Activated CD4-positive, alpha-beta memory T cell treated with anti-CD3 and anti-CD28 coated beads for 36 hours (primary cell): Measurements from ENCODE around the gene FGD3. TPM values are rescaled to one million over a fixed set of nuclear protein-coding genes. Genes with fewer than 3 reads are reported as not detected.

ENCODE experiments used
- CTCF ChIA-PET: fragments of 350-600 bp; sonication (Branson Sonifier 250); formaldehyde crosslinking; loops from one replicate; lab custom pipeline; 2021; ENCODE audit warnings: antibody characterized with exemption, inconsistent platforms; lab: Charles Lee
- POLR2A ChIA-PET: fragments of 350-600 bp; sonication (Branson Sonifier 250); formaldehyde crosslinking; loops from one replicate; lab custom pipeline; 2021; ENCODE audit warnings: antibody characterized with exemption; lab: Charles Lee
- DNase-seq: peaks from one replicate; pipeline ENCODE4 v3.0.0-alpha.2; 2020
- H3K27ac Mint-ChIP-seq: one replicate; pipeline ENCODE4 v1.8.0; 2021; ENCODE audit warnings: mixed read lengths
- H3K27me3 Mint-ChIP-seq: one replicate; pipeline ENCODE4 v1.8.0; 2021; ENCODE audit warnings: mixed read lengths
- H3K36me3 Mint-ChIP-seq: one replicate; pipeline ENCODE4 v1.8.0; 2021; ENCODE audit warnings: mixed read lengths
- H3K4me1 Mint-ChIP-seq: one replicate; pipeline ENCODE4 v1.8.0; 2021; ENCODE audit warnings: low read depth, mixed read lengths
- H3K4me3 Mint-ChIP-seq: one replicate; pipeline ENCODE4 v1.8.0; 2021; ENCODE audit warnings: mild to moderate bottlenecking, mixed read lengths
- H3K9me3 Mint-ChIP-seq: one replicate; pipeline ENCODE4 v1.8.0; 2021; ENCODE audit warnings: mixed read lengths
- intact Hi-C: fragments of 100-400 bp; cut with micrococcal nuclease; formaldehyde crosslinking; loops from one replicate; pipeline ENCODE4 v1.15.1; 2023
- total RNA-seq, 2 experiments: library from RNA; stranded (reverse); gene quantifications; one replicate each; pipeline ENCODE4 v1.2.3, GENCODE V29; 2021

The FGD3 gene
- total RNA-seq, 2 experiments from 2014 or later, result 41.3 to 47.7 TPM

- Mint-ChIP-seq H3K27me3 (no peaks in the 10 kb centered on the region), H3K4me1 (peaks cover 71% of the 10 kb centered on the region), H3K36me3 (peaks cover 56% of the 10 kb centered on the region), H3K4me3 (no peak overlapping the region), H3K9me3 (peaks cover 18% of the 10 kb centered on the region), H3K27ac (peak overlapping the region; percentile 90)
- intact Hi-C loops, result loop anchor here (1.0 kb wide), 1 partner anchor 9 kb away; no protein-coding TSS in a partner anchor
- POLR2A ChIA-PET, result interaction anchor here (0.6 to 0.7 kb wide), 2 partner anchors 16 to 119 kb away, joined by 3 to 4 read pairs; no protein-coding TSS in a partner anchor
- DNase-seq, result no peak
- CTCF ChIA-PET, result interaction anchor here (0.6 to 2.3 kb wide), 6 partner anchors 12 to 177 kb away, joined by 3 to 8 read pairs (median 4); no protein-coding TSS in a partner anchor
Measured at GRCh38 chr9:92979283-92980056, 32.1 kb downstream of the FGD3 start.

GRCh38 chr9:92980085-92980745 lies 32.9 kb downstream of the FGD3 start:
- Mint-ChIP-seq H3K4me3 (peak overlapping the region; percentile 41), H3K27ac (peak overlapping the region; percentile 90), H3K4me1 (peaks cover 67% of the 10 kb centered on the region), H3K9me3 (peaks cover 19% of the 10 kb centered on the region), H3K36me3 (peaks cover 56% of the 10 kb centered on the region), H3K27me3 (no peaks in the 10 kb centered on the region)
- ChIA-PET CTCF (interaction anchor here (0.6 to 2.3 kb wide), 5 partner anchors 13 to 129 kb away, joined by 3 to 8 read pairs (median 4); no protein-coding TSS in a partner anchor), POLR2A (interaction anchor here (0.7 kb wide), 1 partner anchor 119 kb away, joined by 4 read pairs; no protein-coding TSS in a partner anchor)
- intact Hi-C loops, result loop anchor here (1.0 kb wide), 1 partner anchor 10 kb away; no protein-coding TSS in a partner anchor
- DNase-seq, result peak; percentile 25

GRCh38 chr9:92982130-92982529 lies 34.8 kb downstream of the FGD3 start:
- Mint-ChIP-seq H3K9me3 (peaks cover 19% of the 10 kb centered on the region), H3K27ac (peak overlapping the region; percentile 69), H3K36me3 (peaks cover 59% of the 10 kb centered on the region), H3K4me1 (peaks cover 69% of the 10 kb centered on the region), H3K27me3 (no peaks in the 10 kb centered on the region), H3K4me3 (no peak overlapping the region)
- CTCF ChIA-PET, result interaction anchor here (0.9 to 1.3 kb wide), 2 partner anchors 21 to 25 kb away, joined by 5 to 6 read pairs; no protein-coding TSS in a partner anchor
- intact Hi-C loops, result loop anchor here (1.0 kb wide), 1 partner anchor 18 kb away; no protein-coding TSS in a partner anchor
- no peak for DNase-seq
- POLR2A ChIA-PET, result interaction anchor here (1.6 to 2.2 kb wide), 2 partner anchors 15 to 28 kb away, joined by 6 to 8 read pairs; no protein-coding TSS in a partner anchor

- Mint-ChIP-seq H3K27ac (no peak overlapping the region), H3K4me1 (peaks cover 74% of the 10 kb centered on the region), H3K36me3 (peaks cover 62% of the 10 kb centered on the region), H3K4me3 (no peak overlapping the region), H3K9me3 (peaks cover 19% of the 10 kb centered on the region), H3K27me3 (no peaks in the 10 kb centered on the region)
- DNase-seq, result peak; percentile 49
- intact Hi-C loops, result no loop called here
- CTCF ChIA-PET, result interaction anchor here (0.7 to 5.7 kb wide), 3 partner anchors 19 to 173 kb away, joined by 3 to 42 read pairs (median 4); no protein-coding TSS in a partner anchor
- POLR2A ChIA-PET, result interaction anchor here (1.0 to 1.5 kb wide), 2 partner anchors 8 to 19 kb away, joined by 3 read pairs; no protein-coding TSS in a partner anchor
Measured at GRCh38 chr9:92983984-92984589, 36.8 kb downstream of the FGD3 start.

GRCh38 chr9:92984976-92985375 lies 37.7 kb downstream of the FGD3 start:
- intact Hi-C loops, result no loop called here
- Mint-ChIP-seq H3K27ac (no peak overlapping the region), H3K4me3 (no peak overlapping the region), H3K36me3 (peaks cover 67% of the 10 kb centered on the region), H3K27me3 (no peaks in the 10 kb centered on the region), H3K4me1 (peaks cover 74% of the 10 kb centered on the region), H3K9me3 (peaks cover 19% of the 10 kb centered on the region)
- DNase-seq, result no peak
- ChIA-PET POLR2A (interaction anchor here (1.0 to 1.5 kb wide), 2 partner anchors 9 to 19 kb away, joined by 3 read pairs; no protein-coding TSS in a partner anchor), CTCF (interaction anchor here (0.7 to 5.7 kb wide), 4 partner anchors 18 to 172 kb away, joined by 3 to 42 read pairs (median 4); no protein-coding TSS in a partner anchor)

- intact Hi-C loops, result no loop called here
- H3K27ac Mint-ChIP-seq, result peak overlapping the region; percentile 78
- ChIA-PET CTCF (interaction anchor here (1.0 to 5.7 kb wide), 10 partner anchors 9 to 74 kb away, joined by 3 to 42 read pairs (median 4); no protein-coding TSS in a partner anchor), POLR2A (no interaction called here)
- peak; percentile 72 for DNase-seq
- H3K36me3 Mint-ChIP-seq, result peaks cover 62% of the 10 kb centered on the region
- no peak overlapping the region for H3K4me3 Mint-ChIP-seq
- H3K27me3 Mint-ChIP-seq, result no peaks in the 10 kb centered on the region
- peaks cover 19% of the 10 kb centered on the region for H3K9me3 Mint-ChIP-seq
- peaks cover 76% of the 10 kb centered on the region for H3K4me1 Mint-ChIP-seq
Measured at GRCh38 chr9:92986176-92987119, 39.1 kb downstream of the FGD3 start.

GRCh38 chr9:92988215-92988768 lies 41.0 kb downstream of the FGD3 start:
- Mint-ChIP-seq H3K4me1 (peaks cover 82% of the 10 kb centered on the region), H3K9me3 (peaks cover 10% of the 10 kb centered on the region), H3K27ac (peak overlapping the region; percentile 95), H3K27me3 (no peaks in the 10 kb centered on the region), H3K4me3 (peak overlapping the region; percentile 6), H3K36me3 (peaks cover 56% of the 10 kb centered on the region)
- ChIA-PET CTCF (interaction anchor here (1.0 to 5.7 kb wide), 3 partner anchors 14 to 36 kb away, joined by 3 to 42 read pairs (median 7); no protein-coding TSS in a partner anchor), POLR2A (interaction anchor here (0.9 kb wide), 1 partner anchor 15 kb away, joined by 4 read pairs; no protein-coding TSS in a partner anchor)
- intact Hi-C loops, result loop anchor here (1.0 to 2.0 kb wide), 3 partner anchors 15 to 169 kb away; no protein-coding TSS in a partner anchor
- DNase-seq, result peak; percentile 50

GRCh38 chr9:92989561-92989960 lies 42.2 kb downstream of the FGD3 start:
- ChIA-PET POLR2A (interaction anchor here (0.6 to 0.9 kb wide), 3 partner anchors 14 to 70 kb away, joined by 3 to 4 read pairs (median 3); no protein-coding TSS in a partner anchor), CTCF (interaction anchor here (3.7 kb wide), 1 partner anchor 14 kb away, joined by 38 read pairs; no protein-coding TSS in a partner anchor)
- Mint-ChIP-seq H3K27ac (peak overlapping the region; percentile 95), H3K27me3 (no peaks in the 10 kb centered on the region), H3K4me1 (peaks cover 88% of the 10 kb centered on the region), H3K9me3 (peaks cover 9% of the 10 kb centered on the region), H3K36me3 (peaks cover 57% of the 10 kb centered on the region), H3K4me3 (peak overlapping the region; percentile 4)
- intact Hi-C loops, result loop anchor here (2.0 kb wide), 2 partner anchors 13 to 167 kb away; no protein-coding TSS in a partner anchor
- DNase-seq, result no peak

GRCh38 chr9:92990461-92990860 lies 43.1 kb downstream of the FGD3 start:
- Mint-ChIP-seq H3K9me3 (peaks cover 13% of the 10 kb centered on the region), H3K27me3 (no peaks in the 10 kb centered on the region), H3K4me1 (peaks cover 92% of the 10 kb centered on the region), H3K36me3 (peaks cover 59% of the 10 kb centered on the region), H3K27ac (peak overlapping the region; percentile 95), H3K4me3 (no peak overlapping the region)
- CTCF ChIA-PET, result interaction anchor here (3.7 kb wide), 1 partner anchor 13 kb away, joined by 38 read pairs; no protein-coding TSS in a partner anchor
- intact Hi-C loops, result no loop called here
- POLR2A ChIA-PET, result no interaction called here
- DNase-seq, result no peak

GRCh38 chr9:92992549-92992948 lies 45.2 kb downstream of the FGD3 start:
- DNase-seq, result no peak
- Mint-ChIP-seq H3K27me3 (no peaks in the 10 kb centered on the region), H3K4me1 (peaks cover 93% of the 10 kb centered on the region), H3K27ac (peak overlapping the region; percentile 68), H3K9me3 (peaks cover 26% of the 10 kb centered on the region), H3K4me3 (no peak overlapping the region), H3K36me3 (peaks cover 59% of the 10 kb centered on the region)
- POLR2A ChIA-PET, result no interaction called here
- intact Hi-C loops, result no loop called here
- CTCF ChIA-PET, result interaction anchor here (1.1 to 3.7 kb wide), 5 partner anchors 9 to 122 kb away, joined by 3 to 38 read pairs (median 6); no protein-coding TSS in a partner anchor
